Measurements from ENCODE around the gene KIAA1210. TPM values are rescaled to one million over a fixed set of nuclear protein-coding genes. Genes with fewer than 3 reads are reported as not detected.

Gene KIAA1210
- total and polyA plus RNA-seq, 2 of the 13 experiments (the other 11 are each of a cell fraction or from before 2014, with no cell fraction given): not detected

DNA sequence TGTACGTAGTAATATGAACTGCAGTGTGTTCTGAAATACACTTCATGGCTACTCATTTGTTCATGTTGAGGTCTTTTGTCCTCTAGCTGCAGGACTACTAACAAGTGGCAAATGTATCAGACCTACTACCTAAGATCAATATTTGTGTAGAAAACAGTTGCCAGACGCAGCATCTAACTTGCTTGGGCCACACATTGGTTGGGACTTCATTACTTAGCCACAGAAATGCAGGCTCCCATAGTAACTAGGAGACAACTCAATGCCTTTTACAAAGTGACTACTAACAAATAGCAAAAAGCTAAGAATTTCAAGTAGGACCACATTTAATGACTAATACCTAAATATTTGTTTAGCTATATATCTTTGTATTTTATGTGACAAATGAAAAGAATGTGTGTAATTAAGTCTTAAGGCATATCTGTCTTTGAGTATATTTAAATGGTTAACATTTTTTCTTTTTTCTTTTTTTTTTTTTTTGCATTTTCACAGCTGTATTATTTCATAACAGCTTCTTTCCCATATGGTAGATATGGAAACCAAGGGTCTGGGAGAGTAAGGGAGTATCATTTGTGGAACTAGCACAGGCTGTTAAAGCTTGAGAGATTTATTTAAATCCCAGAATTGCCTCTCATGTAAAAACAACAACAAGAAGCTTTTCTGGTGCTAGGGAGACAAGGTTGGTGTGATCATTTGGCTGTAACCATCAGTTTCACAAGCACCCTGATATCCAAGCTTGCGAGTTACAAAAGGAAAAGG lies 52.2 kb downstream of the KIAA1210 start (continued):
- TF ChIP-seq KDM6A (CRISPR knock-in tag; IDR thresholded peaks at IDR 0.05; ENCODE audit: low read depth) (no peak), HOXD1 (CRISPR knock-in tag; IDR thresholded peaks at IDR 0.05) (no peak), DZIP1 (CRISPR knock-in tag; IDR thresholded peaks at IDR 0.05) (no peak), ZNF530 (CRISPR knock-in tag; IDR thresholded peaks at IDR 0.05; ENCODE audit: low read depth) (no peak), ZNF263 (CRISPR knock-in tag; IDR thresholded peaks at IDR 0.05) (no peak), ZSCAN22 (CRISPR knock-in tag; IDR thresholded peaks at IDR 0.05) (no peak), CSRNP1 (CRISPR knock-in tag; IDR thresholded peaks at IDR 0.05) (no peak)
- TF ChIP-seq, protein P1, sequence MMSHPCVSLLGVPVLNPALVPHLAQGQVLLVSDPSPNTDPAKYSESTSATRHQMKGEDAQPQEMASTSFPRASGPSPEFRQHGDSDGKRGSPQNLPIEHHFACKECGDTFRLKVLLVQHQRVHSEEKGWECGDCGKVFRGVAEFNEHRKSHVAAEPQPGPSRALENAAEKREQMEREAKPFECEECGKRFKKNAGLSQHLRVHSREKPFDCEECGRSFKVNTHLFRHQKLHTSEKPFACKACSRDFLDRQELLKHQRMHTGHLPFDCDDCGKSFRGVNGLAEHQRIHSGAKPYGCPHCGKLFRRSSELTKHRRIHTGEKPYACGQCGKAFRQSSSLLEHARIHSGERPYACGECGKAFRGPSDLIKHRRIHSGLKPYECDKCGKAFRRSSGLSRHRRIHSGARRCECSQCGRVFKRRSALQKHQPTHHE (CRISPR knock-in tag; IDR thresholded peaks at IDR 0.05; ENCODE audit: borderline replicate concordance): no peak
- TF ChIP-seq, protein P2, sequence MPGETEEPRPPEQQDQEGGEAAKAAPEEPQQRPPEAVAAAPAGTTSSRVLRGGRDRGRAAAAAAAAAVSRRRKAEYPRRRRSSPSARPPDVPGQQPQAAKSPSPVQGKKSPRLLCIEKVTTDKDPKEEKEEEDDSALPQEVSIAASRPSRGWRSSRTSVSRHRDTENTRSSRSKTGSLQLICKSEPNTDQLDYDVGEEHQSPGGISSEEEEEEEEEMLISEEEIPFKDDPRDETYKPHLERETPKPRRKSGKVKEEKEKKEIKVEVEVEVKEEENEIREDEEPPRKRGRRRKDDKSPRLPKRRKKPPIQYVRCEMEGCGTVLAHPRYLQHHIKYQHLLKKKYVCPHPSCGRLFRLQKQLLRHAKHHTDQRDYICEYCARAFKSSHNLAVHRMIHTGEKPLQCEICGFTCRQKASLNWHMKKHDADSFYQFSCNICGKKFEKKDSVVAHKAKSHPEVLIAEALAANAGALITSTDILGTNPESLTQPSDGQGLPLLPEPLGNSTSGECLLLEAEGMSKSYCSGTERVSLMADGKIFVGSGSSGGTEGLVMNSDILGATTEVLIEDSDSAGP (CRISPR knock-in tag; IDR thresholded peaks at IDR 0.05; ENCODE audit: borderline replicate concordance): no peak
- TF ChIP-seq, protein P3, sequence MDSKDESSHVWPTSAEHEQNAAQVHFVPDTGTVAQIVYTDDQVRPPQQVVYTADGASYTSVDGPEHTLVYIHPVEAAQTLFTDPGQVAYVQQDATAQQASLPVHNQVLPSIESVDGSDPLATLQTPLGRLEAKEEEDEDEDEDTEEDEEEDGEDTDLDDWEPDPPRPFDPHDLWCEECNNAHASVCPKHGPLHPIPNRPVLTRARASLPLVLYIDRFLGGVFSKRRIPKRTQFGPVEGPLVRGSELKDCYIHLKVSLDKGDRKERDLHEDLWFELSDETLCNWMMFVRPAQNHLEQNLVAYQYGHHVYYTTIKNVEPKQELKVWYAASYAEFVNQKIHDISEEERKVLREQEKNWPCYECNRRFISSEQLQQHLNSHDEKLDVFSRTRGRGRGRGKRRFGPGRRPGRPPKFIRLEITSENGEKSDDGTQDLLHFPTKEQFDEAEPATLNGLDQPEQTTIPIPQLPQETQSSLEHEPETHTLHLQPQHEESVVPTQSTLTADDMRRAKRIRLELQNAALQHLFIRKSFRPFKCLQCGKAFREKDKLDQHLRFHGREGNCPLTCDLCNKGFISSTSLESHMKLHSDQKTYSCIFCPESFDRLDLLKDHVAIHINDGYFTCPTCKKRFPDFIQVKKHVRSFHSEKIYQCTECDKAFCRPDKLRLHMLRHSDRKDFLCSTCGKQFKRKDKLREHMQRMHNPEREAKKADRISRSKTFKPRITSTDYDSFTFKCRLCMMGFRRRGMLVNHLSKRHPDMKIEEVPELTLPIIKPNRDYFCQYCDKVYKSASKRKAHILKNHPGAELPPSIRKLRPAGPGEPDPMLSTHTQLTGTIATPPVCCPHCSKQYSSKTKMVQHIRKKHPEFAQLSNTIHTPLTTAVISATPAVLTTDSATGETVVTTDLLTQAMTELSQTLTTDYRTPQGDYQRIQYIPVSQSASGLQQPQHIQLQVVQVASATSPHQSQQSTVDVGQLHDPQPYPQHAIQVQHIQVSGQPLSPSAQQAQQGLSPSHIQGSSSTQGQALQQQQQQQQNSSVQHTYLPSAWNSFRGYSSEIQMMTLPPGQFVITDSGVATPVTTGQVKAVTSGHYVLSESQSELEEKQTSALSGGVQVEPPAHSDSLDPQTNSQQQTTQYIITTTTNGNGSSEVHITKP (CRISPR knock-in tag; IDR thresholded peaks at IDR 0.05; ENCODE audit: low read depth): no peak
